ENCODE data around the gene NAALADL2.

Gene NAALADL2

DNA sequence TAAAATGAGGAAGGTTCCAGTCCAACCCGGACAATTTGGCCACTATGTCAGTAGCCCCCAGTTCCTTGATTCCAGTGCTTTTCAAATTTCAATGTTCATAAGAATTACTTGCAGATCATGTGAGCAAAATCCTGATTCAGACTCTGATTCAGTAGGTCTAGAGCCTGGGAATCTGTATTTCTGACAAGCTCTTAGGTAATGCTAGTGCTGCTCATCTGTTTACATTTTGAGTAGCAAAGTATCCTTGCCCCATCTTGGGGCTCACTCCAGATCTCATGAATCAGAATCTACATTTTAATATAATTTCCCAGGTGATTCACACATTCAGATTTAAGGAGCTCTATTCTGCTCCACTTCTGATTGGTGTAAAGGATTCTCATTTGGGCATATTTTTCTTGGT, 142.0 kb downstream of the NAALADL2 start:
- no peak for DNase-seq

GRCh38 chr3:175002732-175003143, 143.6 kb downstream of the NAALADL2 start:
- DNase-seq = no peak

GRCh38 chr3:175003590-175003989, 144.5 kb downstream of the NAALADL2 start:
- DNase-seq = no peak

DNA sequence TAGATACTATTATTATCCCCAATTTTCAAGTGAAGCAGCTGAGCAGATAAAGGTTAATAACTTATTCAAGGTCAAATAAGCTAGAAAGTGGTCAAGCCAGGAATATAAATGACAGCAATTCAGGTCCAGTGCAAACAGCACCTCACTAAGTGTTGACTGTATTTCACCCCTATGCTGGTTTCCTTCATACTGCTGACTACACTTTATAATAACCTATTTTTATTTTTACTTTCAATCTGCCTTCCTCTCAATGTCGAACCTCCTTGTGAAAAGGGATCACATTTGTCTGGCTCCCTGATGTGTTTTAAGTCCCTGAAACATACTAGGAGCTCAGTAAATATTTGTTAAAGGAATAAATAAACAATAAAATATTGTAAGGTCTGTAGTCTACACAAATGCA, 146.1 kb downstream of the NAALADL2 start:
- DNase-seq = no peak

GRCh38 chr3:175005881-175006280, 146.7 kb downstream of the NAALADL2 start:
- no peak for DNase-seq

DNA sequence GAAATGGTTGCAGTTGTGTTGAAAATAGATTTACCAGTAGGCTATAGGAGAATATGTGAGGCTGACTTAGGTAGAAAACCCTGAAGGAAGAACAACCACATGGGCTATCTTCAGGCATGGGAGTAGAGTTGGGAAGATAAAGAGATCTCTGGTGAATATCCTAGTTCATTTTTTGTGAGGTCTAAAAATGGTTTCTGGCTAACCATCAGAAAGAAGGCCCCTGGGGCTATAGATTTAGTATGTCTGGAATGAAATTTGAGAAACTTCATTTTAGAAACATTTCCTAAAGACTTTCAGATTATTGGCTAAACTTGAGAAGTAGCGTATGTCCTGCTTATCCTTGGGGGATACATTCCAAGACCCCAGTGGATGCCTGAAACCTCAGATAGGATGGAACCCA, 148.2 kb downstream of the NAALADL2 start:
- DNase-seq = no peak

GRCh38 chr3:175009295-175009694, 150.2 kb downstream of the NAALADL2 start:
- DNase-seq = no peak

DNA sequence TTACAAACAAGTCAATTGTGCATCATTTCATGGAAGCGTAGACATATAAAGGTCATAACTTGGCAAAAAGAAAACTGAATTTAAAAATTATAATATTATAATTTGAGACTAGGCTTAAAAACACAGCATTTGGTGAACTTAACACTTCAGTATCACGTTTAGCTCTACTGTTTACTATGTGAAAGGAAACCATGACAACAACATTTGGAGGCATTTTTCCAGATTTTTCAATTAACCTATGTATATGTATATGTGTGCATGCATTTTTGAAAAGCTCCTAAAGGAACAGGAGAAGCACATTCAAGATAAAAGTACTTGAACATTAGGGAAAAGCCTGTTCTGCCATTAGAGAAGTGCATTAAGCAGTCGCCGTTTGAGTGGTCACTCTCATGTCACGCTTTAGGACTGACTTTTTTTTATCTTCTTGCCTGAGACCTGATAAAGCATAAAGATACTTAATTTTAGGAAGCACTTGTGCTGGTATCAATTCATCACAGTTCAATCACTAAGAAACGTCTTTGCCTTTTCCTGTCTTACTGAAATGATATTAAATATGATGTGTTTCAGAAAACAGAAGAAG, 156.0 kb downstream of the NAALADL2 start:
- no peak for DNase-seq

DNA sequence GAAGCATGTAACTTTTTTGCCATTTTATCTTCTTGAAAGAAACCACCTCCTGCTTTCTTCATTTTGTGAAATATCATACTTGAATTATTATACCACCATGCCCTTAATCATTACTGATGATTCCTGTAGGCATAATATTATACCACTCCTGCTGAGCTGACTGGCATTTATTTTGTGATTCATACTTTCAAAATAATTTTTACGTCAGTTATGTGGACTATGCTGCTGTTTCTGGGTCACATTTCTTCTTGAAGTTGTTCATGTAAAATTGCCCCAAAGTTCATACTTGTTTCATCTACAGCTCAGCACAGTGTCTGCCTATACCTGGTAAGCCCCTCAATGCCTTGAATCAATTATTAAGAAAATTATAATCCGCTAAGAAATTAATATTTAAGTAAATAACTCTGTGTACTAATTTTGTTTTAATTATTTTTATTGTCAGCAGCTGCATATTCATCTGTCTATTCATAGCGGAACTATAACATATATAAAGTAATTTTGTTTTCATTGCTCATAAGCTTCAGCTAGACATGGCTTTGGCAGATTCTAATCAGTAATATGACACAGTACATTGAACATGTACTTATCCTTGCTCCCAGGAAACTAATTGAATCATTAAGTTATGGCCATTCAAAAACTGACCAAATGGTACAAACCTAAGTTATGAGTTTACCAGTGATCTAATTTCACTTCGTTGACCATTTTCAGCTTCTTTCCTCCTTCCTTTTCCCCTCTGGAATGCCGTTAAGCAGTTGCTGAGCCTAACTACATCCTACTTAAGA, 160.0 kb downstream of the NAALADL2 start:
- DNase-seq = no peak

- no peak for DNase-seq
Measured at GRCh38 chr3:175020101-175020500, 161.0 kb downstream of the NAALADL2 start.

DNA sequence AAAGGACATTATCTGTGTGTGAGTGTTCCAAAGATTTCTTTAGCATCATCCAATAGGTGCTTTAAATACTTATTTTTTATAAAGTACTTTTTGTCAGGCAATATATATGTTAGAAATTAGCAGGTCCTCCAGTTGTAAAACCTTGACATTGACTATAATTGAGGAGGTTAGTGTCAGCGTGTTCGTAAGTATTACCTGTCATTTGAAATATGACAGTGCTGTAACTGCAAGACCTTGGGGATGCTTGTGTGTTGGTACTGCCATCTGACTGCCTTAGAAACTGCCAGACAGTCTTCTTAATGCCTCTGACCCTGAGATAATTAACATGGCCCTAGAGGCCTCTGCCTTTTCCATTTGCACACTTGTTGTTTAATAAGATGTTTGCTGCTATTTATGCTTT, 170.7 kb downstream of the NAALADL2 start:
- DNase-seq = no peak

DNA sequence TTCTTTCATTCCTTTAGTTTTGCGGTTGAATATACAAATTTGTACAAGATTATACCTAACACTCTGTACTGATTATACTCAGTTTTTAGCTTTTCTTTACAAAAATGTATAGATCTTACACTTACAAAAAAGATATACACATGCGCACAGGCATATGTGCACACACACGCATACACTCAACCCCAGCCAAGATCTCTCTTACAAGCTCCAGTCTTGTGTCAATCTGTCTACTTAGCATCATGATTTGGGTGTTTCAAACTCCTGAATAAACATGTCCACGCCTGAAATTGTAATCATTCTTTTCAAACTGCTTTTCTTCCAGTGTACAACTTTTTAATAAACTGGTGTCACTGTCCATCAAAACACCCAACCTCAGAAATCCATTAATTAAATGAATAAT, 180.7 kb downstream of the NAALADL2 start:
- DNase-seq = no peak

GRCh38 chr3:175041369-175041768, 182.2 kb downstream of the NAALADL2 start:
- no peak for DNase-seq

GRCh38 chr3:175046601-175047000, 187.5 kb downstream of the NAALADL2 start:
- no peak for DNase-seq

DNA sequence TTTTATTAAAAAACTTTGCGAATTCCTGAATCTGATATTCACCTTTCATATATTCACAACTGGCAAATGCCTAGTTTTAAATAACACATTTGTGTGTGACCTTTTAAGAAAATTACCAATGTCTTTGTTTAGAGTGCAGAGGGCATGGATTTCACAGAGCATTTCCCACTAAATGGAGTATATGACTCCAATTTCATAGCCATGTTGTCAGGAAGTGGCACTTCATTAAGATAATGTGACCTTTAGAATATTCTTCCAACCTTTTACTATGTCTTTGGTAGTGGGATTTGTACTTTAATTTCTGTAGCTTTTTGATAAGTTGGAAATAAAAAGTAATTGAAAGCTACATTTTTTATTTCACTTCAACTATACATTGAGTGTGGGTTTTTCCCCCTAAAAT, 188.7 kb downstream of the NAALADL2 start:
- DNase-seq = no peak

- no peak for DNase-seq
Measured at GRCh38 chr3:175057401-175057800, 198.3 kb downstream of the NAALADL2 start.

DNA sequence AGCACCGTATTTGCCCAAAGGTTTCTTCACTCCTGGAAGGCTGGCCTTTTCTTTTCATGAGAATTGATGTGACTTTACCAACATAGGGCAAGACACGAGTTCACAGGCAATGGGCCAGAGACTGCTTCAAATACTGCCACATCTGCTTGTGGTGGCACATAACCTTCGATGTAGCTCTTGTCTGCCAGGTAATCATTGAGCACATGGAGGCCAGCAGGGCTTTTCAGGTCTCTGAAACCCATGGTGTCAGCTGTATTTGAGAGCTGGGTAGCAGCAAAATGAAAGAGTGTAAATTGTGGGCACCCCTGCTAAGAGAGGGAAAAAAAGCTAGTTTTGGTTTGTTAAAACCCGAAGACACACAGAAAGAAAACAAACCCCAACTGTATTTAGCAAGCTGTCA, 200.7 kb downstream of the NAALADL2 start:
- no peak for DNase-seq

GRCh38 chr3:175065497-175065896, 206.4 kb downstream of the NAALADL2 start:
- no peak for DNase-seq

GRCh38 chr3:175066617-175067415, 207.7 kb downstream of the NAALADL2 start:
- no peak for DNase-seq

GRCh38 chr3:175068587-175068986, 209.5 kb downstream of the NAALADL2 start:
- no peak for DNase-seq

- DNase-seq = no peak
Measured at GRCh38 chr3:175070946-175071345, 211.8 kb downstream of the NAALADL2 start.

DNA sequence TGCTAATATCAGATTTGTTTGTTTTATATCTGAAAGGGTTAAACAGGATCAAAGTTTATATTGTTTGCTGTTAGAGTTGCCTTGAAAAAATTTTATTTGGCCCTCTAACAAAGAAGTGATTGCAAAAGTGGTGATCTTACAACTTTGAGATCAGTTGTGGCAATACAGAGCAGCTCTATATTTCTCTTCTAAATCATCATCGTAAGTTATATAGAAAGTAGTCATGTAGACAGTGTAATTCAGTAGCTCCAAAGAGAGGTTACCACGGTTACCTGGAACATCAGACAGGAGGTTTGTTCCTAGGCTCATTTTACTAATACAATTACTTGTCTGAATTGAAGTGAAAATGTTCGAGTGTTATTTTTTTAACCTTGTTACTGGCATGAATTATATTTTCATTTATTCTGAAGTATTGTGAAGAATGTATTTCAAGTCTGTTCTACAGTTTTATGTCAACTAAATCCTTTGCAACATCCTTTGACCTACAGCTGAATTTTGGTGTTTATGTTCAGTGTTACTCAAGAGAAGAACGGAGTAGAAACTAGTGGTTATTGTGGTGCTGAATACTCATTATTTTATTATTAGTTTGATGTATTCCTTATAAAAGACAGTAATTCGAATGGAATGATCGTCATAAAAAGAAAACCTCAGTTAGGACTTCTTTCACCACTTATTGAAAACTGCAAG, 214.2 kb downstream of the NAALADL2 start:
- no peak for DNase-seq

GRCh38 chr3:175075269-175075668, 216.1 kb downstream of the NAALADL2 start:
- no peak for DNase-seq
